PFSK-1 (cell line): ENCODE measurements around the gene JAK1.

Experiments
- FOXP2 ChIP-seq: optimal IDR thresholded peaks from 2 replicates; pipeline ENCODE3; 2011; ENCODE audit warnings: borderline replicate concordance, control low read depth, inconsistent platforms; ENCODE audit not compliant: insufficient read depth; ENCODE audit errors: extremely low read length, extremely low read depth
- POLR2AphosphoS5 ChIP-seq: IDR thresholded peaks from 2 replicates; pipeline ENCODE4 v1.6.1; 2012; ENCODE audit warnings: low read depth, mild to moderate bottlenecking, control low read depth, low read length, moderate library complexity
- SIN3A ChIP-seq: IDR thresholded peaks from 2 replicates; pipeline ENCODE4 v1.6.1; 2012; ENCODE audit warnings: mild to moderate bottlenecking, low read length, moderate library complexity, borderline replicate concordance; ENCODE audit not compliant: insufficient read depth
- TAF1 ChIP-seq: IDR thresholded peaks from 2 replicates; pipeline ENCODE4 v1.6.1; 2012; ENCODE audit warnings: low read length, control low read depth, borderline replicate concordance; ENCODE audit not compliant: insufficient read depth
- TF ChIP-seq, protein P1 (sequence below), 2 experiments: IDR thresholded peaks; 2 replicates each; pipeline versions ENCODE4 v1.6.1 to v1.8.0; 2011 to 2012; ENCODE audit warnings: low read depth in 2 of 2, low read length in 2 of 2, control low read depth in 1 of 2, inconsistent platforms in 1 of 2, mild to moderate bottlenecking in 1 of 2, moderate library complexity in 1 of 2; ENCODE audit not compliant: insufficient read depth in 1 of 2

DNA sequence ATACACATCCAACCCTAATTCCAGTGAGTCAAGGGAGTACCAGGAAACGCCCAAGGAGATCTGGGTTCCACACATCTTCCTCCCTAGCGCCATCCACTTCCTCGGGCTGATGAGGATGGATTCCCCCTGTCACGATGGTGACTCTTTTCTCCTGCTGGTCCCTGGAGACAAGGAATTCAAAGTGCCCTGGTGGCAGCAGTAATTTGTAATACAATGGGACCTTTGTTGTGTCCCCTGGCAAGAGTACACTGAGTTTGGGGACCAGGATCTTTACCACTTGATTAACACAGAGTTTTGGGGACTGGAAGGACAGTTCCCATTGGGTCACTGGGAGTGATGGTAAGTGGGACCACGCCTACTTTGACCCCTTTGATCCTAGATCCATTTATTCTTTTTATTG, 9.4 kb upstream of the JAK1 start:
- TF ChIP-seq POLR2AphosphoS5, result no peak
- TF ChIP-seq SIN3A, result no peak
- TF ChIP-seq, protein P1, sequence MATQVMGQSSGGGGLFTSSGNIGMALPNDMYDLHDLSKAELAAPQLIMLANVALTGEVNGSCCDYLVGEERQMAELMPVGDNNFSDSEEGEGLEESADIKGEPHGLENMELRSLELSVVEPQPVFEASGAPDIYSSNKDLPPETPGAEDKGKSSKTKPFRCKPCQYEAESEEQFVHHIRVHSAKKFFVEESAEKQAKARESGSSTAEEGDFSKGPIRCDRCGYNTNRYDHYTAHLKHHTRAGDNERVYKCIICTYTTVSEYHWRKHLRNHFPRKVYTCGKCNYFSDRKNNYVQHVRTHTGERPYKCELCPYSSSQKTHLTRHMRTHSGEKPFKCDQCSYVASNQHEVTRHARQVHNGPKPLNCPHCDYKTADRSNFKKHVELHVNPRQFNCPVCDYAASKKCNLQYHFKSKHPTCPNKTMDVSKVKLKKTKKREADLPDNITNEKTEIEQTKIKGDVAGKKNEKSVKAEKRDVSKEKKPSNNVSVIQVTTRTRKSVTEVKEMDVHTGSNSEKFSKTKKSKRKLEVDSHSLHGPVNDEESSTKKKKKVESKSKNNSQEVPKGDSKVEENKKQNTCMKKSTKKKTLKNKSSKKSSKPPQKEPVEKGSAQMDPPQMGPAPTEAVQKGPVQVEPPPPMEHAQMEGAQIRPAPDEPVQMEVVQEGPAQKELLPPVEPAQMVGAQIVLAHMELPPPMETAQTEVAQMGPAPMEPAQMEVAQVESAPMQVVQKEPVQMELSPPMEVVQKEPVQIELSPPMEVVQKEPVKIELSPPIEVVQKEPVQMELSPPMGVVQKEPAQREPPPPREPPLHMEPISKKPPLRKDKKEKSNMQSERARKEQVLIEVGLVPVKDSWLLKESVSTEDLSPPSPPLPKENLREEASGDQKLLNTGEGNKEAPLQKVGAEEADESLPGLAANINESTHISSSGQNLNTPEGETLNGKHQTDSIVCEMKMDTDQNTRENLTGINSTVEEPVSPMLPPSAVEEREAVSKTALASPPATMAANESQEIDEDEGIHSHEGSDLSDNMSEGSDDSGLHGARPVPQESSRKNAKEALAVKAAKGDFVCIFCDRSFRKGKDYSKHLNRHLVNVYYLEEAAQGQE (IDR thresholded peaks at IDR 0.05; ENCODE audit: insufficient read depth in 1 of 2, low read depth in 2 of 2, low read length in 2 of 2), result no peak
- no peak for TF ChIP-seq FOXP2
- no peak for TF ChIP-seq TAF1
